Neutrophil (primary cell): ENCODE measurements around the gene ZNF488.

Source experiments
- H3K27ac ChIP-seq: fragments of 200-600 bp; sonication (generic); 2 replicates; pipeline ENCODE4 v1.5.1; 2016; ENCODE audit warnings: mild to moderate bottlenecking, moderate library complexity
- H3K27me3 ChIP-seq: fragments of 200-600 bp; sonication (generic); 2 replicates; pipeline ENCODE4 v1.6.0; 2016; ENCODE audit warnings: mild to moderate bottlenecking
- H3K36me3 ChIP-seq: fragments of 200-600 bp; sonication (generic); 2 replicates; pipeline ENCODE4 v1.5.1; 2017
- H3K4me1 ChIP-seq, 2 experiments: fragments of 200-600 bp in 1 of 2; sonication (generic) in 1 of 2; 1 replicate in 1 of 2; 2 replicates in 1 of 2; pipeline versions ENCODE4 v1.5.1 to v1.6.1; 2013 to 2016; ENCODE audit warnings: low read depth in 1 of 2, low read length in 1 of 2, mild to moderate bottlenecking in 1 of 2, moderate library complexity in 1 of 2; ENCODE audit not compliant: control insufficient read depth in 1 of 2, insufficient read depth in 1 of 2
- H3K4me3 ChIP-seq, 2 experiments: fragments of 200-600 bp in 1 of 2; sonication (generic) in 1 of 2; 1 replicate in 1 of 2; 2 replicates in 1 of 2; pipeline ENCODE4 v1.5.1; 2013 to 2016; ENCODE audit warnings: low read depth in 1 of 2, low read length in 1 of 2, mild to moderate bottlenecking in 1 of 2, moderate library complexity in 1 of 2
- H3K9me3 ChIP-seq: fragments of 200-600 bp; sonication (generic); 2 replicates; pipeline ENCODE4 v1.5.1; 2016
- TF ChIP-seq, protein P1 (sequence below): fragments of 200-600 bp; sonication (generic); IDR thresholded peaks from 2 replicates; pipeline ENCODE4 v1.5.1; 2016; ENCODE audit warnings: antibody characterized with exemption

Gene ZNF488

GRCh38 chr10:47360419-47361040 is 23.6 kb downstream of the ZNF488 start:
- Histone ChIP-seq H3K36me3 (no peaks in the 10 kb centered on the region), H3K4me3 (no peak overlapping the region), H3K4me1 (no peaks in the 10 kb centered on the region), H3K27me3 (no peaks in the 10 kb centered on the region), H3K27ac (no peak overlapping the region), H3K9me3 (no peaks in the 10 kb centered on the region)
- TF ChIP-seq, protein P1, sequence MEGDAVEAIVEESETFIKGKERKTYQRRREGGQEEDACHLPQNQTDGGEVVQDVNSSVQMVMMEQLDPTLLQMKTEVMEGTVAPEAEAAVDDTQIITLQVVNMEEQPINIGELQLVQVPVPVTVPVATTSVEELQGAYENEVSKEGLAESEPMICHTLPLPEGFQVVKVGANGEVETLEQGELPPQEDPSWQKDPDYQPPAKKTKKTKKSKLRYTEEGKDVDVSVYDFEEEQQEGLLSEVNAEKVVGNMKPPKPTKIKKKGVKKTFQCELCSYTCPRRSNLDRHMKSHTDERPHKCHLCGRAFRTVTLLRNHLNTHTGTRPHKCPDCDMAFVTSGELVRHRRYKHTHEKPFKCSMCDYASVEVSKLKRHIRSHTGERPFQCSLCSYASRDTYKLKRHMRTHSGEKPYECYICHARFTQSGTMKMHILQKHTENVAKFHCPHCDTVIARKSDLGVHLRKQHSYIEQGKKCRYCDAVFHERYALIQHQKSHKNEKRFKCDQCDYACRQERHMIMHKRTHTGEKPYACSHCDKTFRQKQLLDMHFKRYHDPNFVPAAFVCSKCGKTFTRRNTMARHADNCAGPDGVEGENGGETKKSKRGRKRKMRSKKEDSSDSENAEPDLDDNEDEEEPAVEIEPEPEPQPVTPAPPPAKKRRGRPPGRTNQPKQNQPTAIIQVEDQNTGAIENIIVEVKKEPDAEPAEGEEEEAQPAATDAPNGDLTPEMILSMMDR, result no peak

DNA sequence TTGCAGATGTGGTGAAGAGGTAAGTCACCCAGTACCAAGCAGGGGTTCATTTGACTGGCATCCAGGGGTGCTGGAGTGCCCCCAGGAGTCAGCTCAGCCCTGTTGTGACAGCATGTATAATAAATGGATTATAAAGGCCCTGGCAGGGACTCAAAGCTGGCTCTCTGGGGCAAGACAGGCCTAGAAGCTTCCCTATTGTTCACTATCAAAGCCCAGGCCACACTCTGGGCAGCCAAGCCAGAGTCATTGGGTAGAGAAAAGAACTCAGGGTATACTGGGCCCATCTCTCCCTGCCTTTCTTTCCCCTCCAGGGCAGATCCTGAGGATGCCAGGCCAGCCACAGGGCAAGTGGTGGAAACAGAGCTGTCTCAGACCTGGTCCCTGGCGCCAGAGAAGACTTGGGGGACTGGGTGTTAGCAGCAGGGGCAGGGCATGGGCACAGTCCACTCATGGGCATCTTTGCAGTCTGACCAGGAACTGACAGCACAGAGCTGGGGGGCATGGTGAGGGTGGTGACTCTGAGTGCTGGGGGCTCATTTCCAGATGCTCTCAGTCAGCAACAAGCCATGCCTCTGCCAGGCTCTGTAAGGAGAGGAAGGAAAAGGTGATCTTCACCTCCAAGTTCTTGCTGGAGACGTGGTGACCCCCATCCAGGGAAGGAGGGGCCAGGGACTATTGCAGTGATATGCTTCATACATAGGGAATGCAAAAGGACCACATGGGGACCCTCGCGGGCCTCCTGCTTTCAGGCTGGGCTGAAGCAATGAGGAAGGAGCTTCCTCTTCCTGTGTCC is 24.3 kb downstream of the ZNF488 start:
- Histone ChIP-seq H3K27ac (no peak overlapping the region), H3K27me3 (no peaks in the 10 kb centered on the region), H3K4me3 (no peak overlapping the region), H3K36me3 (no peaks in the 10 kb centered on the region), H3K4me1 (no peaks in the 10 kb centered on the region), H3K9me3 (no peaks in the 10 kb centered on the region)
- TF ChIP-seq, protein P1, result no peak

DNA sequence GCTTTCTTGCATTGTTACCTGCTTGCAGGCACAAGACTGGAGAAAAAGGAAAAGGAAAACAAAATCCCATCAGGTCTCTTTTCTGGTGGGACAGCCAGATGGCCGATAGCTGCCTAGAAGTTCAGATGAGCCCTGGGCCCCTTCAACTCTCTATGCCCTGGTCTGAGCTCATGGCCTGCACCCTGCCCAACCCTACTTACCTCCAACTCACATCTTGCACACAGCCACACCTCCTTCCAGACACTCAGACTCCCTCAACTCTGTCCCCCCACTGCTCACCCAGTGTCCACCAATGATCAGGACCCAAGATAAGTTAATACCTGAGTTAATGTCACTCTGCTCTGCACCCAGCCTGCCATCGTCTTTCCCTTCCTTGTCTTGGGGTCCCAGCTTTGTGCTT is 25.0 kb downstream of the ZNF488 start:
- H3K27me3 ChIP-seq, result no peaks in the 10 kb centered on the region
- TF ChIP-seq, protein P1, result no peak
- H3K4me1 ChIP-seq, result no peaks in the 10 kb centered on the region
- no peak overlapping the region for H3K27ac ChIP-seq
- no peaks in the 10 kb centered on the region for H3K36me3 ChIP-seq
- H3K9me3 ChIP-seq, result no peaks in the 10 kb centered on the region
- no peak overlapping the region for H3K4me3 ChIP-seq

DNA sequence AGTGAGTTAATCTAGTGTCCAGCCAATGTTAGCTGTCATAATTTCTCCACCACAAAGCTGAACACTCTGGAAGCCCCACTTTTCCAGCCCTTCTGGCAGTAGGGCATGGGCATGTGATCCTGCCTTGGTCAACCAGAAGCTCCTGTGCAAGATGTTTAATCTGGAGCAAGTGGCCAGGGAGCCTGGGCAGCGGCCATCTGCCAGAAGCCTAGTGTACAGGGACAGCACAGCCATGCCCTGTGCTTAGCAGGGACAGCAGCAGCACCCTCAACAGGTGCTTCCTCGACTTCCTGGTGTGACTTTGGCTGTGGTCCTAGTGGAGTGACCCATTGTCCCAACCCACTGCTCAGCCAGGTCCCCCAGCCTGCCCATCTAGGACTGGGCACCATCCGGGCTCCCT is 25.6 kb downstream of the ZNF488 start:
- H3K9me3 ChIP-seq, result no peaks in the 10 kb centered on the region
- no peak overlapping the region for H3K4me3 ChIP-seq
- no peaks in the 10 kb centered on the region for H3K27me3 ChIP-seq
- H3K36me3 ChIP-seq, result no peaks in the 10 kb centered on the region
- no peaks in the 10 kb centered on the region for H3K4me1 ChIP-seq
- H3K27ac ChIP-seq, result no peak overlapping the region
- TF ChIP-seq, protein P1, result no peak

DNA sequence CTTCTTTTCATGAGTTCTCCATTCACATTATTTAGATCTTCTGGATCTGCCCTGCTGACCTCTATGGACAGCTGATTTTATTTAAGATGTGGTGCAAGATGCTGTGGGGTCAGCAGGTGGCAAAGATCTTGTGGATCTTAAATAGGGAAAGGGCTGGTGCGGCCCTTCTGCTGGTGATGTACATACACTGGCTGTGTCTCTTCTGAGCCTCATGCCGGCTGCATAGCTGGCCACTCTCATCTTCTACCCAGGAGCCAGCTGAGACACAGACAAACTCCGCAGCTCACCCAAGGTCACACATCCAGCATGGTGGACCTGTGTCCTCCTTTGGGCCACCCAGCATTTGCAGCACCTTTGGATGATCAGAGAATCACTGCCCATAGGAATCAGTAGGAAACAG is 26.2 kb downstream of the ZNF488 start:
- H3K27ac ChIP-seq, result no peak overlapping the region
- H3K27me3 ChIP-seq, result no peaks in the 10 kb centered on the region
- no peaks in the 10 kb centered on the region for H3K4me1 ChIP-seq
- TF ChIP-seq, protein P1, result no peak
- H3K36me3 ChIP-seq, result no peaks in the 10 kb centered on the region
- no peaks in the 10 kb centered on the region for H3K9me3 ChIP-seq
- no peak overlapping the region for H3K4me3 ChIP-seq
